GM23338 (cell line): ENCODE data around the gene CLDN20. TPM values are rescaled to one million over a fixed set of nuclear protein-coding genes. Genes with fewer than 3 reads are reported as not detected.
A peak's percentile ranks its signal among the peaks of the same experiment; 100 is the strongest.

Experiments used
- ATAC-seq: fragments of 200-7000 bp; cut with Tn5 transposase; 3 replicates; pipeline ENCODE4 v1.9.1; 2020
- DNase-seq: peaks from one replicate; pipeline ENCODE4 v3.0.0-alpha.2; 2015; ENCODE audit warnings: low spot score
- H2AFZ ChIP-seq: fragments of 200-600 bp; sonication (generic); 2 replicates; pipeline ENCODE4 v1.8.0; 2016; ENCODE audit warnings: antibody characterized with exemption, mild to moderate bottlenecking, moderate library complexity
- H3F3A ChIP-seq: fragments of 200-600 bp; sonication (generic); replicated peaks from 2 replicates; pipeline ENCODE4 v1.8.0; 2017; ENCODE audit warnings: antibody characterized with exemption, mixed run types, low read depth
- H3K27ac ChIP-seq: fragments of 200-600 bp; sonication (generic); 2 replicates; pipeline ENCODE4 v1.6.1; 2016; ENCODE audit warnings: low read depth
- H3K27me3 ChIP-seq: fragments of 200-600 bp; sonication (generic); 2 replicates; pipeline ENCODE4 v1.8.0; 2016; ENCODE audit warnings: mild to moderate bottlenecking, mixed run types, moderate library complexity; ENCODE audit not compliant: insufficient read depth
- H3K36me3 ChIP-seq: fragments of 200-600 bp; sonication (generic); 2 replicates; pipeline ENCODE4 v1.8.0; 2016; ENCODE audit warnings: mild to moderate bottlenecking; ENCODE audit not compliant: insufficient read depth
- H3K4me1 ChIP-seq: fragments of 200-600 bp; sonication (generic); 2 replicates; pipeline ENCODE4 v1.8.0; 2016; ENCODE audit warnings: mild to moderate bottlenecking, moderate library complexity; ENCODE audit not compliant: insufficient read depth
- H3K4me2 ChIP-seq: fragments of 200-600 bp; sonication (generic); 2 replicates; pipeline ENCODE4 v1.7.1; 2017; ENCODE audit warnings: mixed run types
- H3K4me3 ChIP-seq: fragments of 200-600 bp; sonication (generic); 2 replicates; pipeline ENCODE4 v1.6.1; 2016; ENCODE audit warnings: mixed run types
- H3K79me2 ChIP-seq: fragments of 200-600 bp; sonication (generic); replicated peaks from 2 replicates; pipeline ENCODE4 v1.8.0; 2017; ENCODE audit warnings: mild to moderate bottlenecking; ENCODE audit not compliant: insufficient read depth
- H3K9me2 ChIP-seq: fragments of 200-600 bp; sonication (generic); 2 replicates; pipeline ENCODE4 v1.8.0; 2017; ENCODE audit not compliant: insufficient read depth
- H4K20me1 ChIP-seq: fragments of 200-600 bp; sonication (generic); replicated peaks from 2 replicates; pipeline ENCODE4 v1.8.0; 2017; ENCODE audit warnings: mild to moderate bottlenecking; ENCODE audit not compliant: insufficient read depth
- H3K27ac Mint-ChIP-seq: 2 replicates; pipeline ENCODE4 v1.8.0; 2020; ENCODE audit warnings: inconsistent platforms, mild to moderate bottlenecking, moderate library complexity, mixed read lengths
- H3K27me3 Mint-ChIP-seq: 3 replicates; pipeline ENCODE4 v1.8.0; 2022; ENCODE audit warnings: low read depth, mild to moderate bottlenecking, moderate library complexity, mixed read lengths, inconsistent platforms; ENCODE audit not compliant: insufficient read depth, poor library complexity
- H3K36me3 Mint-ChIP-seq: 3 replicates; pipeline ENCODE4 v1.8.0; 2021; ENCODE audit warnings: low read depth, mild to moderate bottlenecking, inconsistent platforms, moderate library complexity, mixed read lengths
- H3K4me1 Mint-ChIP-seq: 3 replicates; pipeline ENCODE4 v1.8.0; 2020; ENCODE audit warnings: mild to moderate bottlenecking, inconsistent platforms, mixed read lengths
- H3K4me3 Mint-ChIP-seq: 3 replicates; pipeline ENCODE4 v1.8.0; 2021; ENCODE audit warnings: moderate library complexity, mild to moderate bottlenecking, inconsistent platforms, mixed read lengths
- H3K9me3 Mint-ChIP-seq: 3 replicates; pipeline ENCODE4 v1.8.0; 2020; ENCODE audit warnings: moderate library complexity, mild to moderate bottlenecking, inconsistent platforms, mixed read lengths
- CREB1 ChIP-seq: fragments of 250-450 bp; sonication (Bioruptor Pico); IDR thresholded peaks from 2 replicates; pipeline ENCODE4 v1.5.0; 2020; ENCODE audit warnings: low read depth, mild to moderate bottlenecking, moderate library complexity
- CTCF ChIP-seq, 2 experiments: fragments of 200-600 bp in 1 of 2; sonication (generic) in 1 of 2; conservative IDR thresholded peaks; 2 replicates each; pipeline versions ENCODE4 v1.5.1 to v1.6.1; 2016 to 2017; ENCODE audit warnings: antibody characterized with exemption in 2 of 2, low read depth in 2 of 2, mild to moderate bottlenecking in 2 of 2, moderate library complexity in 1 of 2
- ETS1 ChIP-seq: IDR thresholded peaks from 2 replicates; pipeline ENCODE4 v1.6.1; 2016; ENCODE audit warnings: antibody characterized with exemption
- EZH2phosphoT487 ChIP-seq: fragments of 200-600 bp; sonication (generic); IDR thresholded peaks from one replicate; pipeline ENCODE4 v1.8.1; 2018; ENCODE audit warnings: antibody characterized with exemption; ENCODE audit not compliant: unreplicated experiment
- POLR2AphosphoS5 ChIP-seq: IDR thresholded peaks from 2 replicates; pipeline ENCODE4 v1.6.1; 2016; ENCODE audit warnings: antibody characterized with exemption, low read depth
- REST ChIP-seq: IDR thresholded peaks from one replicate; pipeline ENCODE4 v1.6.1; 2018; ENCODE audit warnings: antibody characterized with exemption; ENCODE audit not compliant: unreplicated experiment
- STAT1 ChIP-seq: IDR thresholded peaks from one replicate; pipeline ENCODE4 v1.6.1; 2016; ENCODE audit warnings: antibody characterized with exemption; ENCODE audit not compliant: unreplicated experiment
- ZNF114 ChIP-seq: fragments of 250-450 bp; sonication (Bioruptor Pico); IDR thresholded peaks from 2 replicates; pipeline ENCODE4 v1.5.0; 2020; ENCODE audit warnings: mild to moderate bottlenecking, moderate library complexity
- ZNF331 ChIP-seq: fragments of 250-450 bp; sonication (Bioruptor Pico); IDR thresholded peaks from 2 replicates; pipeline ENCODE4 v1.5.0; 2020; ENCODE audit warnings: low read depth, mild to moderate bottlenecking, moderate library complexity
- ZNF462 ChIP-seq: fragments of 250-450 bp; sonication (Bioruptor Pico); IDR thresholded peaks from 2 replicates; pipeline ENCODE4 v1.5.0; 2020; ENCODE audit warnings: mild to moderate bottlenecking, moderate library complexity
- polyA plus RNA-seq: library from polyadenylated mRNA; unstranded; fragments of >200 nt; fragmentation: Nextera tagmentation; extraction: Ambion mirVana; gene quantifications from 2 replicates; pipeline ENCODE4 v1.2.1, GENCODE V29; 2016
- total RNA-seq: library from RNA; depleted of rRNA; stranded (reverse); fragments of >200 nt; shearing (Covaris generic); gene quantifications from 2 replicates; pipeline ENCODE4 v1.2.3, GENCODE V29; 2014

The CLDN20 gene
- total and polyA plus RNA-seq, 2 experiments from 2014 or later = 0.23 TPM; not detected in 1

- no peak for TF ChIP-seq ZNF462 (CRISPR knock-in tag)
Measured at GRCh38 chr6:155291291-155291690, 27.5 kb downstream of the CLDN20 start (continued).

GRCh38 chr6:155292711-155293110 is 28.9 kb downstream of the CLDN20 start:
- Histone ChIP-seq H3K4me1 (no peaks in the 10 kb centered on the region), H3K36me3 (peaks cover 32% of the 10 kb centered on the region; the same call in 1 of the 2 replicates), H3K4me3 (no peak overlapping the region), H3F3A (no peaks in the 10 kb centered on the region), H3K27me3 (no peaks in the 10 kb centered on the region), H3K4me2 (no peak overlapping the region), H3K27ac (0 out of 2 replicates have a peak overlapping the region, but pooled peaks have one; percentile 14), H2AFZ (no peak overlapping the region), H3K79me2 (peaks cover 3% of the 10 kb centered on the region; the same call in 1 of the 2 replicates), H4K20me1 (peaks cover 3% of the 10 kb centered on the region), H3K9me2 (no peaks in the 10 kb centered on the region)
- DNase-seq (no peak), ATAC-seq (no peak)
- H3K36me3 Mint-ChIP-seq = peaks cover 69% of the 10 kb centered on the region
- H3K9me3 Mint-ChIP-seq = no peaks in the 10 kb centered on the region
- no peak overlapping the region for H3K4me3 Mint-ChIP-seq
- peaks cover 4% of the 10 kb centered on the region; the same call in 1 of the 3 replicates for H3K4me1 Mint-ChIP-seq
- H3K27me3 Mint-ChIP-seq = no peaks in the 10 kb centered on the region
- no peak overlapping the region for H3K27ac Mint-ChIP-seq
- TF ChIP-seq CREB1 (CRISPR knock-in tag) (no peak), ZNF114 (CRISPR knock-in tag) (no peak), ZNF331 (CRISPR knock-in tag) (no peak), CTCF (conservative IDR thresholded peaks at IDR 0.05; ENCODE audit: low read depth in 2 of 2) (no peak), ETS1 (no peak), REST (no peak), STAT1 (no peak), POLR2AphosphoS5 (no peak), EZH2phosphoT487 (no peak)
